A549 (cell line): ENCODE data around the gene WDR26. TPM values are rescaled to one million over a fixed set of nuclear protein-coding genes. Genes with fewer than 3 reads are reported as not detected.

Experiments
- ATAC-seq, 2 experiments: fragments of 200-7000 bp in 1 of 2; fragments of >200 bp in 1 of 2; cut with Nextera tagmentation in 1 of 2; cut with Tn5 transposase in 1 of 2; 3 replicates each; pipeline versions ENCODE4 v1.8.0 to v1.9.1; 2018 to 2020; ENCODE audit warnings: mild to moderate bottlenecking in 1 of 2, moderate library complexity in 1 of 2
- CTCF ChIA-PET: fragments of 300-600 bp; sonication (Branson Sonifier 250); formaldehyde crosslinking; extraction: SDS; loops from one replicate; lab custom pipeline; 2021; ENCODE audit warnings: antibody characterized with exemption, inconsistent platforms; lab: Yijun Ruan, JAX
- POLR2A ChIA-PET: fragments of 350-600 bp; formaldehyde crosslinking; extraction: SDS; loops from one replicate; lab custom pipeline; 2021; ENCODE audit warnings: antibody characterized with exemption, inconsistent platforms; lab: Yijun Ruan, JAX
- DNase-seq, 2 experiments: peaks; one replicate each; pipeline versions ENCODE4 v3.0.0 to v3.0.0-alpha.2; 2011 to 2016; ENCODE audit warnings: low read depth in 1 of 2, low spot score in 1 of 2
- FAIRE-seq: peaks from 2 replicates; lab custom pipeline; 2011; peaks lifted over from hg19 to GRCh38; lab: Jason Lieb, UNC
- H3K27ac ChIP-seq, 2 experiments: fragments of >200 bp; sonication (Bioruptor Twin); formaldehyde crosslinking; 3 replicates each; pipeline ENCODE4 v1.5.1; 2016 to 2017
- H3K4me1 ChIP-seq: fragments of >200 bp; sonication (Bioruptor Twin); formaldehyde crosslinking; 3 replicates; pipeline ENCODE4 v1.6.1; 2016
- H3K4me2 ChIP-seq: fragments of >200 bp; sonication (Bioruptor Twin); formaldehyde crosslinking; 3 replicates; pipeline ENCODE4 v1.6.1; 2016
- H3K4me3 ChIP-seq: fragments of >200 bp; sonication (Bioruptor Twin); formaldehyde crosslinking; 3 replicates; pipeline ENCODE4 v1.5.1; 2016
- H3K9me3 ChIP-seq: fragments of >200 bp; sonication (Bioruptor Twin); formaldehyde crosslinking; 3 replicates; pipeline ENCODE4 v1.6.1; 2016
- BCL3 ChIP-seq: fragments of >200 bp; sonication (Bioruptor Twin); formaldehyde crosslinking; IDR thresholded peaks from 3 replicates; pipeline ENCODE4 v1.6.1; 2016
- CEBPB ChIP-seq, 2 experiments: fragments of >200 bp in 1 of 2; sonication (Bioruptor Twin) in 1 of 2; formaldehyde crosslinking in 1 of 2; IDR thresholded peaks; 2 replicates each; pipeline ENCODE4 v1.6.1; 2012 to 2016
- CHD2 ChIP-seq: fragments of 150-350 bp; IDR thresholded peaks from 2 replicates; pipeline ENCODE4 v1.6.1; 2014; ENCODE audit warnings: low read length; ENCODE audit not compliant: partially characterized antibody
- CTCF ChIP-seq: fragments of >200 bp; sonication (Bioruptor Twin); formaldehyde crosslinking; IDR thresholded peaks from 3 replicates; pipeline ENCODE4 v1.5.1; 2016
- EHMT2 ChIP-seq: fragments of 200-600 bp; sonication (generic); IDR thresholded peaks from 2 replicates; pipeline ENCODE4 v1.6.1; 2016; ENCODE audit warnings: antibody characterized with exemption, low read depth, mild to moderate bottlenecking, moderate library complexity
- EP300 ChIP-seq, 2 experiments: fragments of >200 bp; sonication (Bioruptor Twin); formaldehyde crosslinking; IDR thresholded peaks; 2 replicates in 1 of 2; 3 replicates in 1 of 2; pipeline ENCODE4 v1.6.1; 2016 to 2017
- ESRRA ChIP-seq: fragments of 150-350 bp; IDR thresholded peaks from 2 replicates; pipeline ENCODE4 v1.6.1; 2014; ENCODE audit warnings: mild to moderate bottlenecking, low read length, borderline replicate concordance
- FOSL2 ChIP-seq, 2 experiments: fragments of 450-650 bp in 1 of 2; fragments of >200 bp in 1 of 2; sonication (Bioruptor Twin) in 1 of 2; formaldehyde crosslinking; IDR thresholded peaks; 2 replicates each; pipeline versions ENCODE4 v1.5.0 to v1.6.1; 2016 to 2020; ENCODE audit warnings: mild to moderate bottlenecking in 1 of 2, moderate library complexity in 1 of 2
- HDAC2 ChIP-seq: fragments of 200-600 bp; sonication (generic); IDR thresholded peaks from 2 replicates; pipeline ENCODE4 v1.6.1; 2016
- HMGXB4 ChIP-seq: fragments of 250-450 bp; sonication (Bioruptor Pico); IDR thresholded peaks from 2 replicates; pipeline ENCODE4 v1.5.0; 2021; ENCODE audit warnings: mild to moderate bottlenecking, moderate library complexity, borderline replicate concordance
- HOXB13 ChIP-seq: fragments of 250-450 bp; sonication (Bioruptor Pico); IDR thresholded peaks from 2 replicates; pipeline ENCODE4 v1.5.0; 2020; ENCODE audit warnings: low read depth, mild to moderate bottlenecking, moderate library complexity
- JUN ChIP-seq, 2 experiments: fragments of >200 bp; sonication (Bioruptor Twin); formaldehyde crosslinking; IDR thresholded peaks; 2 replicates in 1 of 2; 3 replicates in 1 of 2; pipeline ENCODE4 v1.6.1; 2016 to 2017
- JUNB ChIP-seq: fragments of >200 bp; sonication (Bioruptor Twin); formaldehyde crosslinking; IDR thresholded peaks from 2 replicates; pipeline ENCODE4 v1.6.1; 2016
- KDM1A ChIP-seq: fragments of 200-600 bp; sonication (generic); IDR thresholded peaks from 2 replicates; pipeline ENCODE4 v1.6.1; 2016; ENCODE audit warnings: low read depth, mild to moderate bottlenecking
- KDM5A ChIP-seq: fragments of 200-600 bp; sonication (generic); IDR thresholded peaks from 2 replicates; pipeline ENCODE4 v1.6.1; 2016; ENCODE audit warnings: antibody characterized with exemption, mild to moderate bottlenecking
- MAX ChIP-seq: IDR thresholded peaks from 2 replicates; pipeline ENCODE4 v1.6.1; 2012
- MYC ChIP-seq: IDR thresholded peaks from 2 replicates; pipeline ENCODE4 v1.6.1; 2012; ENCODE audit warnings: mild to moderate bottlenecking, inconsistent platforms, low read length, improper control_type of control experiment, borderline replicate concordance
- NFE2L2 ChIP-seq: fragments of 150-350 bp; conservative IDR thresholded peaks from 2 replicates; pipeline ENCODE4 v1.6.1; 2014; ENCODE audit warnings: low read length
- NPAS2 ChIP-seq: fragments of 250-450 bp; sonication (Bioruptor Pico); IDR thresholded peaks from 2 replicates; pipeline ENCODE4 v1.8.0; 2022; ENCODE audit warnings: mild to moderate bottlenecking, moderate library complexity, borderline replicate concordance
- NR3C1 ChIP-seq: fragments of >200 bp; sonication (Bioruptor Twin); formaldehyde crosslinking; IDR thresholded peaks from 3 replicates; pipeline ENCODE4 v1.6.1; 2017
- PHF8 ChIP-seq: fragments of 200-600 bp; sonication (generic); IDR thresholded peaks from 2 replicates; pipeline ENCODE4 v1.6.1; 2016; ENCODE audit warnings: low read depth, mild to moderate bottlenecking, antibody characterized with exemption, moderate library complexity, borderline replicate concordance
- SMC3 ChIP-seq: fragments of >200 bp; sonication (Bioruptor Twin); formaldehyde crosslinking; IDR thresholded peaks from 3 replicates; pipeline ENCODE4 v1.6.1; 2018; ENCODE audit warnings: inconsistent platforms
- TFCP2L1 ChIP-seq: fragments of 250-450 bp; sonication (Bioruptor Pico); IDR thresholded peaks from 2 replicates; pipeline ENCODE4 v1.5.0; 2021; ENCODE audit warnings: mild to moderate bottlenecking
- TP53 ChIP-seq: fragments of 250-450 bp; sonication (Bioruptor Pico); IDR thresholded peaks from 2 replicates; pipeline ENCODE4 v1.5.0; 2021; ENCODE audit warnings: mild to moderate bottlenecking, moderate library complexity
- ZC3H11A ChIP-seq: fragments of 450-650 bp; IDR thresholded peaks from 2 replicates; pipeline ENCODE4 v1.6.1; 2014; ENCODE audit warnings: antibody characterized with exemption, mild to moderate bottlenecking
- ZFP36 ChIP-seq: fragments of 450-650 bp; IDR thresholded peaks from 2 replicates; pipeline ENCODE4 v1.6.1; 2014; ENCODE audit warnings: borderline replicate concordance; ENCODE audit not compliant: partially characterized antibody
- ZNF302 ChIP-seq: fragments of 250-450 bp; sonication (Bioruptor Pico); IDR thresholded peaks from 2 replicates; pipeline ENCODE4 v1.9.0; 2021; ENCODE audit warnings: inconsistent platforms, mild to moderate bottlenecking, moderate library complexity
- ZSCAN20 ChIP-seq: fragments of 250-450 bp; sonication (Bioruptor Pico); IDR thresholded peaks from 2 replicates; pipeline ENCODE4 v1.8.0; 2022; ENCODE audit warnings: mild to moderate bottlenecking, moderate library complexity
- WGBS: methylation state at CpG from one replicate; pipeline ENCODE4 v1.1.6; 2017; ENCODE audit errors: missing lambda C conversion rate; 5-methylcytosine and 5-hydroxymethylcytosine counted together
- polyA plus RNA-seq, 4 experiments: library from polyadenylated mRNA; depleted of rRNA in 3 of 4; stranded (reverse); fragments of >200 nt; fragmentation: RNase III in 1 of 4; extraction: RNeasy Plus Mini Kit Qiagen cat#74134 plus additional on column Dnase treatment in 1 of 4; gene quantifications; 2 replicates in 3 of 4; 3 replicates in 1 of 4; pipeline ENCODE4 v1.2.3, GENCODE V29; 2011 to 2017

Gene WDR26
- polyA plus RNA-seq, 2 of the 4 experiments (the other 2 are of a cell fraction): 38.4 to 45.2 TPM

- no peak for DNase-seq
- Histone ChIP-seq H3K4me2 (no peak overlapping the region), H3K9me3 (no peaks in the 10 kb centered on the region), H3K4me3 (no peak overlapping the region), H3K4me1 (no peaks in the 10 kb centered on the region), H3K27ac (no peak overlapping the region)
- no peak for FAIRE-seq
- TF ChIP-seq JUN (IDR thresholded peaks at IDR 0.05) (no peak), TFCP2L1 (CRISPR knock-in tag) (no peak), TP53 (CRISPR knock-in tag) (no peak), ZC3H11A (no peak), KDM1A (no peak), NPAS2 (CRISPR knock-in tag) (no peak), EP300 (IDR thresholded peaks at IDR 0.05) (no peak), CEBPB (IDR thresholded peaks at IDR 0.05) (no peak), ZFP36 (no peak), SMC3 (no peak), ZSCAN20 (CRISPR knock-in tag) (no peak), NFE2L2 (no peak), BCL3 (no peak)
- CTCF ChIA-PET: no interaction called here
- WGBS: 90% methylated on average over 1 of the region's 1 CpG
- no peak for ATAC-seq
- POLR2A ChIA-PET: no interaction called here
Measured at GRCh38 chr1:224399887-224400286, 34.7 kb downstream of the WDR26 start.

- 73% methylated on average over 3 of the region's 3 CpGs for WGBS
- no peak for DNase-seq
- Histone ChIP-seq H3K27ac (no peak overlapping the region; a peak in 1 of 6 replicates), H3K4me1 (0 out of 3 replicates have a peak, but pooled peaks cover 3% of the 10 kb centered on the region)
- TF ChIP-seq HMGXB4 (no peak), PHF8 (no peak), MAX (no peak), KDM5A (no peak), HOXB13 (no peak), JUNB (no peak)
- TF ChIP-seq, all 56 proteins: peak for 0
- H3K4me3 ChIP-seq: no peak overlapping the region
- CTCF ChIA-PET: no interaction called here
- POLR2A ChIA-PET: no interaction called here
- H3K4me2 ChIP-seq: no peak overlapping the region
- FAIRE-seq (no peak), ATAC-seq (no peak)
- no peaks in the 10 kb centered on the region for H3K9me3 ChIP-seq
Measured at GRCh38 chr1:224393294-224393693, 41.3 kb downstream of the WDR26 start.

GRCh38 chr1:224392411-224393249 lies 42.0 kb downstream of the WDR26 start:
- ChIA-PET CTCF (no interaction called here), POLR2A (no interaction called here)
- Histone ChIP-seq H3K4me3 (no peak overlapping the region), H3K4me2 (no peak overlapping the region), H3K27ac (no peak overlapping the region; a peak in 1 of 6 replicates), H3K4me1 (0 out of 3 replicates have a peak, but pooled peaks cover 3% of the 10 kb centered on the region), H3K9me3 (no peaks in the 10 kb centered on the region)
- 84% methylated on average over 4 of the region's 4 CpGs for WGBS
- ATAC-seq (no peak), FAIRE-seq (no peak), DNase-seq (no peak)
- TF ChIP-seq ESRRA: no peak
- no peak for TF ChIP-seq EHMT2
- no peak for TF ChIP-seq CTCF
- TF ChIP-seq JUNB: no peak
- no peak for TF ChIP-seq ZSCAN20 (CRISPR knock-in tag)
- TF ChIP-seq KDM5A: no peak
- TF ChIP-seq HDAC2: no peak
- no peak for TF ChIP-seq ZNF302 (CRISPR knock-in tag)
- no peak for TF ChIP-seq BCL3
- TF ChIP-seq TFCP2L1 (CRISPR knock-in tag): no peak
- TF ChIP-seq FOSL2 (IDR thresholded peaks at IDR 0.05): no peak
- TF ChIP-seq FOSL2 (CRISPR knock-in tag; IDR thresholded peaks at IDR 0.05): no peak
- TF ChIP-seq MYC: no peak
- TF ChIP-seq CHD2: no peak
- no peak for TF ChIP-seq ZFP36
- TF ChIP-seq EP300 (IDR thresholded peaks at IDR 0.05): no peak
- no peak for TF ChIP-seq NR3C1
